ENCODE results near the gene GMPS.
"Not testable (repeated sequence)": the region's sequence is repeated elsewhere in the genome, so short reads cannot be mapped to it uniquely, and the experiment has no call there.

Gene GMPS

GRCh38 chr3:155938409-155938808 lies 68.0 kb downstream of the GMPS start:
- Histone ChIP-seq H3K4me3 (ENCODE audit: low read depth, low read length) (no peak overlapping the region), H3K4me1 (ENCODE audit: control insufficient read depth, insufficient read depth, low read length) (no peaks in the 10 kb centered on the region), H3K27ac (ENCODE audit: low read depth, low read length) (no peak overlapping the region), H3K36me3 (ENCODE audit: control insufficient read depth, insufficient read depth, low read length) (peaks cover 77% of the 10 kb centered on the region), H3K27me3 (ENCODE audit: control insufficient read depth, insufficient read depth, low read length) (no peaks in the 10 kb centered on the region), H3K9me3 (ENCODE audit: control insufficient read depth, insufficient read depth, low read depth, low read length) (no peaks in the 10 kb centered on the region), H3K9ac (ENCODE audit: low read length) (no peak overlapping the region)

GRCh38 chr3:155941354-155941753 lies 70.9 kb downstream of the GMPS start:
- peaks cover 48% of the 10 kb centered on the region for H3K36me3 ChIP-seq (ENCODE audit: control insufficient read depth, insufficient read depth, low read length)

GRCh38 chr3:155944081-155944480 lies 73.6 kb downstream of the GMPS start:
- H3K27me3 ChIP-seq (ENCODE audit: control insufficient read depth, insufficient read depth, low read length) = no peaks in the 10 kb centered on the region
- H3K9ac ChIP-seq (ENCODE audit: low read length) = no peak overlapping the region
- H3K27ac ChIP-seq (ENCODE audit: low read depth, low read length) = no peak overlapping the region
- peaks cover 3% of the 10 kb centered on the region; the same call in 1 of the 2 replicates for H3K4me1 ChIP-seq (ENCODE audit: control insufficient read depth, insufficient read depth, low read length)
- H3K36me3 ChIP-seq (ENCODE audit: control insufficient read depth, insufficient read depth, low read length) = peaks cover 20% of the 10 kb centered on the region
- H3K9me3 ChIP-seq (ENCODE audit: control insufficient read depth, insufficient read depth, low read depth, low read length) = no peaks in the 10 kb centered on the region
- no peak overlapping the region for H3K4me3 ChIP-seq (ENCODE audit: low read depth, low read length)

More at GRCh38 chr3:155941354-155941753, 70.9 kb downstream of the GMPS start:
- Histone ChIP-seq H3K27ac (ENCODE audit: low read depth, low read length) (no peak overlapping the region), H3K9ac (ENCODE audit: low read length) (no peak overlapping the region), H3K4me1 (ENCODE audit: control insufficient read depth, insufficient read depth, low read length) (no peaks in the 10 kb centered on the region), H3K9me3 (ENCODE audit: control insufficient read depth, insufficient read depth, low read depth, low read length) (no peaks in the 10 kb centered on the region), H3K4me3 (ENCODE audit: low read depth, low read length) (no peak overlapping the region), H3K27me3 (ENCODE audit: control insufficient read depth, insufficient read depth, low read length) (no peaks in the 10 kb centered on the region)

GRCh38 chr3:155946178-155946577 lies 75.7 kb downstream of the GMPS start:
- H3K36me3 ChIP-seq (ENCODE audit: control insufficient read depth, insufficient read depth, low read length) = peaks cover 6% of the 10 kb centered on the region

GRCh38 chr3:155948476-155948875 lies 78.0 kb downstream of the GMPS start:
- H3K4me1 ChIP-seq (ENCODE audit: control insufficient read depth, insufficient read depth, low read length) = peaks cover 17% of the 10 kb centered on the region
- no peak overlapping the region for H3K9ac ChIP-seq (ENCODE audit: low read length)
- H3K9me3 ChIP-seq (ENCODE audit: control insufficient read depth, insufficient read depth, low read depth, low read length) = no peaks in the 10 kb centered on the region
- H3K36me3 ChIP-seq (ENCODE audit: control insufficient read depth, insufficient read depth, low read length) = no peaks in the 10 kb centered on the region
- no peak overlapping the region for H3K4me3 ChIP-seq (ENCODE audit: low read depth, low read length)
- no peak overlapping the region for H3K27ac ChIP-seq (ENCODE audit: low read depth, low read length)
- no peaks in the 10 kb centered on the region for H3K27me3 ChIP-seq (ENCODE audit: control insufficient read depth, insufficient read depth, low read length)

More at GRCh38 chr3:155946178-155946577, 75.7 kb downstream of the GMPS start:
- H3K9ac ChIP-seq (ENCODE audit: low read length) = no peak overlapping the region
- no peaks in the 10 kb centered on the region for H3K9me3 ChIP-seq (ENCODE audit: control insufficient read depth, insufficient read depth, low read depth, low read length)
- no peak overlapping the region for H3K27ac ChIP-seq (ENCODE audit: low read depth, low read length)
- H3K27me3 ChIP-seq (ENCODE audit: control insufficient read depth, insufficient read depth, low read length) = no peaks in the 10 kb centered on the region
- no peak overlapping the region for H3K4me3 ChIP-seq (ENCODE audit: low read depth, low read length)
- peaks cover 13% of the 10 kb centered on the region for H3K4me1 ChIP-seq (ENCODE audit: control insufficient read depth, insufficient read depth, low read length)

GRCh38 chr3:155949453-155950217 lies 79.2 kb downstream of the GMPS start:
- Histone ChIP-seq H3K9ac (ENCODE audit: low read length) (no peak overlapping the region), H3K9me3 (ENCODE audit: control insufficient read depth, insufficient read depth, low read depth, low read length) (no peaks in the 10 kb centered on the region), H3K4me1 (ENCODE audit: control insufficient read depth, insufficient read depth, low read length) (peaks cover 17% of the 10 kb centered on the region), H3K36me3 (ENCODE audit: control insufficient read depth, insufficient read depth, low read length) (no peaks in the 10 kb centered on the region), H3K27ac (ENCODE audit: low read depth, low read length) (no peak overlapping the region), H3K4me3 (ENCODE audit: low read depth, low read length) (no peak overlapping the region), H3K27me3 (ENCODE audit: control insufficient read depth, insufficient read depth, low read length) (no peaks in the 10 kb centered on the region)

GRCh38 chr3:155956508-155957411 lies 86.3 kb downstream of the GMPS start:
- H3K27me3 ChIP-seq (ENCODE audit: control insufficient read depth, insufficient read depth, low read length) = no peaks in the 10 kb centered on the region
- no peak overlapping the region for H3K27ac ChIP-seq (ENCODE audit: low read depth, low read length)
- H3K4me3 ChIP-seq (ENCODE audit: low read depth, low read length) = no peak overlapping the region
- H3K36me3 ChIP-seq (ENCODE audit: control insufficient read depth, insufficient read depth, low read length) = no peaks in the 10 kb centered on the region
- no peaks in the 10 kb centered on the region for H3K9me3 ChIP-seq (ENCODE audit: control insufficient read depth, insufficient read depth, low read depth, low read length)
- no peak overlapping the region for H3K9ac ChIP-seq (ENCODE audit: low read length)
- H3K4me1 ChIP-seq (ENCODE audit: control insufficient read depth, insufficient read depth, low read length) = peaks cover 4% of the 10 kb centered on the region; the same call in 1 of the 2 replicates

- Histone ChIP-seq H3K27ac (ENCODE audit: low read depth, low read length) (no peak overlapping the region), H3K4me1 (ENCODE audit: control insufficient read depth, insufficient read depth, low read length) (peaks cover under 1% of the 10 kb centered on the region; the same call in 1 of the 2 replicates), H3K9me3 (ENCODE audit: control insufficient read depth, insufficient read depth, low read depth, low read length) (no peaks in the 10 kb centered on the region), H3K4me3 (ENCODE audit: low read depth, low read length) (no peak overlapping the region), H3K27me3 (ENCODE audit: control insufficient read depth, insufficient read depth, low read length) (no peaks in the 10 kb centered on the region), H3K36me3 (ENCODE audit: control insufficient read depth, insufficient read depth, low read length) (no peaks in the 10 kb centered on the region), H3K9ac (ENCODE audit: low read length) (no peak overlapping the region)
These were observed 87.0 kb downstream of the GMPS start for GRCh38 chr3:155957412-155957880.

GRCh38 chr3:155958676-155959075 lies 88.2 kb downstream of the GMPS start:
- no peaks in the 10 kb centered on the region for H3K36me3 ChIP-seq (ENCODE audit: control insufficient read depth, insufficient read depth, low read length)
- no peak overlapping the region for H3K27ac ChIP-seq (ENCODE audit: low read depth, low read length)
- H3K9ac ChIP-seq (ENCODE audit: low read length) = no peak overlapping the region
- no peaks in the 10 kb centered on the region for H3K4me1 ChIP-seq (ENCODE audit: control insufficient read depth, insufficient read depth, low read length)
- no peaks in the 10 kb centered on the region for H3K9me3 ChIP-seq (ENCODE audit: control insufficient read depth, insufficient read depth, low read depth, low read length)
- no peak overlapping the region for H3K4me3 ChIP-seq (ENCODE audit: low read depth, low read length)
- H3K27me3 ChIP-seq (ENCODE audit: control insufficient read depth, insufficient read depth, low read length) = no peaks in the 10 kb centered on the region

GRCh38 chr3:155960060-155960459 lies 89.6 kb downstream of the GMPS start:
- H3K4me1 ChIP-seq (ENCODE audit: control insufficient read depth, insufficient read depth, low read length) = no peaks in the 10 kb centered on the region
- no peaks in the 10 kb centered on the region for H3K36me3 ChIP-seq (ENCODE audit: control insufficient read depth, insufficient read depth, low read length)
- no peak overlapping the region for H3K4me3 ChIP-seq (ENCODE audit: low read depth, low read length)
- no peaks in the 10 kb centered on the region for H3K27me3 ChIP-seq (ENCODE audit: control insufficient read depth, insufficient read depth, low read length)
- no peak overlapping the region for H3K9ac ChIP-seq (ENCODE audit: low read length)
- H3K27ac ChIP-seq (ENCODE audit: low read depth, low read length) = no peak overlapping the region
- no peaks in the 10 kb centered on the region for H3K9me3 ChIP-seq (ENCODE audit: control insufficient read depth, insufficient read depth, low read depth, low read length)

GRCh38 chr3:155961044-155961443 lies 90.6 kb downstream of the GMPS start:
- H3K4me1 ChIP-seq (ENCODE audit: control insufficient read depth, insufficient read depth, low read length); H3K9me3 ChIP-seq (ENCODE audit: control insufficient read depth, insufficient read depth, low read depth, low read length); H3K36me3 ChIP-seq (ENCODE audit: control insufficient read depth, insufficient read depth, low read length); H3K27me3 ChIP-seq (ENCODE audit: control insufficient read depth, insufficient read depth, low read length); H3K27ac ChIP-seq (ENCODE audit: low read depth, low read length); H3K4me3 ChIP-seq (ENCODE audit: low read depth, low read length); H3K9ac ChIP-seq (ENCODE audit: low read length): not testable (repeated sequence)

All from HUES6 (cell line).